GM21423 (cell line): ENCODE measurements around the gene TFEB.
A peak's percentile ranks its signal among the peaks of the same experiment; 100 is the strongest.

ENCODE experiments used
- ATAC-seq: cut with Tn5 transposase; IDR thresholded peaks from one replicate; pipeline ENCODE4 v1.9.1; 2021; ENCODE audit warnings: mild to moderate bottlenecking, moderate library complexity; ENCODE audit not compliant: unreplicated experiment

The TFEB gene

DNA sequence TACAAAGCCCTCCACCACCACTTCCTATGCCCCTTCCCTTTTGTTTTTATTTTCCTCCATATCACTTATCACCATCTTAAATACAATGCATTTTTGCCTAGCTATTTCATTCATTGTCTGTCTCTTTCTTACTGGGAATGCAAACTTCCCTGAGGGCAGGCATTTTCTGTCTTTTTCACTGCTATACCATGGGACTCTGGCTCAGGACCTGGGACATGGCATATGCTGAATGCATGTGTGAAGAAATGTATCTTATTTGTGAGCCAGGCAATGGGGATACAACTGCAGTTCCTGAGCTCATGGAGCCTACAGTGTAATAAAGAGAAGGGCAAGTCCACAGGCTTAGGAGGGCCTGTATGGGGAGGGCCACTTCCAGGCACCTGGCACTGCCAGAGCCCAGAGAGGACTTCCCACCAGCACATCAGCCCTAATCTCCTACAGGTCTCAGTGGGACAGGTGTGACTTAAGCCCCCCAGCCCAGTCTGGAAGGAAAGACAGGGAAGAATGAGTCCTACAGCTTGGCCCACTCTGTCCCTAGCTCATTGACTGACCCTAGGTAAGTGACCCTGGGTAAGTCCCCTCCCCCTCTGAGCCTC is 43.2 kb downstream of the TFEB start:
- no peak for ATAC-seq

- ATAC-seq, result no peak
Observed at GRCh38 chr6:41691426-41692079, 43.9 kb downstream of the TFEB start.

DNA sequence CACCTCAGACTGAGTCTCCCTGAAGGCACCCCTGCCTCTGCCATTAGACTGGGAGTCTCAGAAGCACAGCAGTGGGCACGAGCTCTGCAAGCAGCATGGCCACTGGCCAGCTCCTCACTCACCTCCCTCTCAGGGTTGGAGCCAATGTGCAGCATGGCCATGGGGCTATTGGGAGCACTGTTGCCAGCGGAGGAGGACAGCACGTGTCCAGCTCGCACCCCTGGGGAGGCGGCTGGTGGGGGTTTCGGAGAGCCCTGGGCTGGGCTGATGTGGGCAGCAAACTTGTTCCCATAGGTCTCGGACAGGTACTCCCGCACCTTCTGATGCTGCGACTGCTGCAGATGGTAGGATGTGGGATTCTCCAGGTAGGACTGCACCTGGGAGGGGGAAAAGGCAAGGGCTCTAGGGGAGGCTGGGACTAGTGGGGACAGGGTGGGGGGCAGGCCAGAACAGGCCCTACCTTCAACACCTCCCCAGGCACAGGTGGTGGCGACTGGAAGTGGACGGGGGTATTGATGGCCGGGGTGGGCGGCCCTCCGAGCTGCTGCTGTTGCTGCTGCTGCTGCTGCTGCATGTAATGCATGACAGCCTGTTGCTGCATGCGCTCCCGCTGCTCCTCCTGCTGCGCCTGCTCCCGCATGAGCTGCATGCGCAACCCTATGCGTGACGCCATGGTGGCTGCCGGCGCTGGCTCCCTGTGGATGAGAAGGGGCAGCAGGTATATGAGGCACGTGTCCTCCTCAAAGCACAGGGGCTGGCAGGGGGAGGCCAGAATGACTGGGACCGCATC is 44.7 kb downstream of the TFEB start:
- ATAC-seq, result no peak

- ATAC-seq, result no peak
Observed at GRCh38 chr6:41689171-41690008, 46.0 kb downstream of the TFEB start.

GRCh38 chr6:41688256-41688965 is 47.0 kb downstream of the TFEB start:
- ATAC-seq, result no peak

GRCh38 chr6:41687501-41688175 is 47.8 kb downstream of the TFEB start:
- ATAC-seq, result no peak

- ATAC-seq, result no peak
Observed at GRCh38 chr6:41685641-41686380, 49.6 kb downstream of the TFEB start.

- no peak for ATAC-seq
Observed at GRCh38 chr6:41684311-41685180, 50.9 kb downstream of the TFEB start.

DNA sequence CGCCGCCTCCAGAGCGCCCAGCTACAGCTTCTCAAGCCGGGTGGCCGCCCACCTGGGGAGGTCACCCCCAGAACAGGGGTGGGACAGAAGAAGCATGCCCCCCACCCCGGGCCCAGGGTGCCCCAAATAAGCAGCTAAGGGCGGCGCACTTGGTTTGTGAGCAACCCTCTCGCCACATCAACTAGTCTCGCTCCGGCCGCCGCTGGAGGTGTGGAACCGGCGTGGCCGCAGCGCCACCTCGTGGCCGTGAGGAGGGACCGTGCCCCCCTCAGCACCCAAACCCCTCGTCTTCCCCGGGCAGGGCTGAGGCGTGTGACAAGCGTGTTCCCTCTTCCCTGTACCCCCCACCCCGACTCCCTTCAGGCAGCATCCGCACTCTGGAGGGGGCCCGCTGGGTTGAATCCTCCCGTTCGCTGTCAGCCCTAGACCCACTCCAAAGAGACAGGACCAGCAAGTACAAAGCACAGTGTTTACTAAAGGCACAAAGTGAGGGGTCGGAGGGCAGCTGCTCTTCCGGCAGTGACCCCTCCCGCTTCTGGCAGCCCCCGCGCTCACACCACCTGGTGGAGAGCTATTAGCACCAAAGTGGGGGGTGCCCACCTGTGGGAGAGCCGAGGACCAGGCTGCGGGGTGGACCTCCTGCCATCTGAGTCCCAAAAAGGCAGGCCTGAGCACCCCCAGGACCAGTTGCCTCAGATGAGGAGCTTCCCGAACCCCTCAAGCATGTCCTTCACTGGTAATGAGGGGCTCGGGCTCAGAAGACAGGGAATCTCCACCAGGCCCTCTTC is 51.7 kb downstream of the TFEB start:
- peak; percentile 67 for ATAC-seq

DNA sequence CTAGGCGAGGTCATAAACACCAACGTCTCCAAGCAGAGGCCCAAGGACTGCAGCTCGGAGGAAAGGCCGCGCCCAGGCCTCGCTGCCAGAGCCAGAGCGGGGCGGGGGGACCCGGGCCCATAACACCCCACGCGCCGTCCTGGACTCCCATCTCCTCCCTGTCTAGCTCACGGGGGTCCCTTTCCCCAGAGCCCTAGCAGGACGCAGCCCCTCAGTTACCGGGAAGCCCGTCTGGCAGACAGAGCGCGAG is 52.2 kb downstream of the TFEB start:
- no peak for ATAC-seq

DNA sequence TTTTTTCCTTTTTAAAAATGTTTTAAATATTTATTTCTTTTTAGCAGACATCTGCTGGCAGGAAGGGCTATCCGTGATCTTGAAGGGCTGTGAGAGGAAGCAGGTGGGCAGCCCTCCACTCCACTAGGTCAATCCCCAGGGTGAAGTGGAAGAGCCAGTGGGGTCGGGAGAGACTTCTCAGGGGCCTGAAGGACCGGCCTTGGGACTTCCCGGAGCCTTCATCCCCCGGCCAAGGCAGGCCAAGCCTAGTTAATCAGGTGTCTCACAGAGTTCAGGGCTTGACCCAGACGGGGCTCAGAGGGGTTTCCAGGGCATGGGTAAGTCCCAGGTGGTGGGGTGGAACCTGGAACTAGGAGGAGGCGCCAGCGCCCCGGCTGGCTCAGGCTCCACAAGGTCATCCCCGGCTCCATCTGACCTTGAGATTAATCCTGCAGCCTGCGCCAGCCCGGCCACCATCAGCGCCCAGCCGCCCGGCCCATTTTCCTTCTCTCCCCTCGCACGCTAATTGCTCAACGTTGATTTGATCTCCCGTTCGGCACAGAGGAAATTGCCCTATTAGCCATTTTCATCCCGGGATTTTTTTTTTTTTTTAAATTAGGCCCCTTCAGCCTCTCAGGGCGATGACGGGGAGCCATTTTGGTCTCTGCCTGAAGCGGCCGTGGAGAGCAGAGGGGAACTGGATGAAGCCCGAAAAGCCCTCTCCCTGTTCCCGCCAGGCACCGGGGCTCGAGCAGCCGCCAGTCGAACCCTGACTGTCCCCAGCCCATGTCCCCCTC is 52.7 kb downstream of the TFEB start:
- ATAC-seq, result peak; percentile 4

GRCh38 chr6:41682056-41682477 is 53.3 kb downstream of the TFEB start:
- peak; percentile 52 for ATAC-seq

DNA sequence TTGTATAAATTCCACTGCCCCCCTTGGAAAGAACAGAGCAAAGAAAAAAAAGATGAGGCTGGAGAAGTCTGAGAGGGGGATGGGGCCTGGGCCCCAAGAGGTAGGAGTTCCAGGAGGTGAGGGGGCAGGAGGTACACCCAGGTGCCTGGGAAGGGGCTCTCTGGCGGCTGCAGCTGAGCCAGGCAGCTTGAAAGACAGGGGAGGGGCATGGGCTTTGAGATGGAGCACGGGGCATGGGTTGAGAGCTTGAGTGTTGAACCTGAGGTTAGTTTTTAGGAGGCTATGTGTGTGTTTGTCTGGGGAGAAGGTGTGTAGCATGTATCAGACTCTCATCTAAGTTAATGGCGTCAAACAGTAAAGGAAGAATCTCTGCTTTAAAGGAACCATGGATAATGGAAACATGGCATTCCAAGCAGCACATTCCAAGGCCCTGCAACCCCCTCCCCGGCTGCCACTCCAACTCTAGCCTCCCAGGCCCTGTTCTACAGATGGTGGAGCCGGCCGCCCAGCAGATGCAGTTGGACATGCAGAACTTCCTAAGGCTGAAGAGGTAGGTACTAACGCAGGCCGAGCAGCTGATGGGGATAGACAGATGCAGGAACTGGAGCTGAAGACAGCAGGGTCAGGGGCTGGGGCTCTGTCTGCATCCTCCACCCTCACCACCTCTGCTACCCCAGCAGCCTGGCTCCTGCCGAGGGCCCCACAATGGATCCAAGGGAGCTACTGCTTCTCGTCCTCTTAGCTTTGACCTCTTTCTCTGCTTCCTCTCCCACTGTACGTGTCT is 55.0 kb downstream of the TFEB start:
- no peak for ATAC-seq

DNA sequence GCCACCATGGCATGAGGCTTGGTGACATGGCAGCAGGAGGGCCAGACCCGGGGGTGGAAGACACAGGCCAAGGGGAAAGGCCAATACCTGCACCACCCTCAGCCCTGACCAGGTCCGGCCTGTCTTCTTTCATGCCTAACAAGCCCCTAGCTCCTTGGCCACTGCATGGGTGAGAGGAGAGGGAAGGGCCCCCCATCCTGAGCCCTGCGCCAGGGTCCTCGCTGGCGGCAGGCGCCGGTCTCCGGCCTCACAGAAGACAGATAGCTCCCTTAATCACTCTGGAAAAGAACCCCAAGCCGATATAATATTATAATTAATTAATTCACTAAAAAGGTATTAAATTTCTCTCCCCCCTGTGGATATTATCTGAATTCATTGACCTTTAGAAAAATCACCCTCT is 55.7 kb downstream of the TFEB start:
- no peak for ATAC-seq

DNA sequence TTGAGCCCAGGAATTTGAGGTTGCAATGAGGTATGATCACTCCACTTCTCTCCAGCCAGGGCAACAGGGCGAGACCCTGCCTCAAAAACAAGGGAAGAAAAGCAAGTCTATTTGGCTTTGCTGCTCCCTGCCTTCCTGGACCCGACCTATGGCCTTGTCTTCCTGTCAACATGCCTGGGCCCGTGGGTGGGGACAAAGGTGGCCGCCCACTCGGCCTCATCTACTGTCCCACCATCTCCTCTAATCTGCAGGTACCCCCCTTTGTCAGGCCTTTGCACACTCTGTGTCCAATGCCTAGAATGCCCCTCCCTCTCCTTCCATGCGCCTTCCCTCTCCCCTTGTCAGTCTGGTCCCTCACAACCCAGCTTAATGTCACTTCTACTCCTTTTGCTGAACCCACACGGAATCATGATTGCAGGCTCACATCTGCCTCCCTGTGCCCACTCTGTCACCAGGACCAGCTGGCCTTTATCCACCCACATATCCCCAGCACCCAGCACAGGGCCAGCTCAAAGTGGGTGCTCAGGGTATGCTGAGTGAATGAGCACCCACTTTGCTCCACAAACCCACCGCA is 56.8 kb downstream of the TFEB start:
- no peak for ATAC-seq
